ENCODE data around the gene PLCD3. TPM values are rescaled to one million over a fixed set of nuclear protein-coding genes. Genes with fewer than 3 reads are reported as not detected.

Gene PLCD3
- total RNA-seq = 2.4 and 4.3 TPM in 2 replicates

- intact Hi-C loops (cut with micrococcal nuclease) = loop anchor here (2.0 kb wide), 1 partner anchor 35 kb away; no protein-coding TSS in a partner anchor
- no peak for DNase-seq (ENCODE audit: low spot score)
- Mint-ChIP-seq H3K9me3 (no peaks in the 10 kb centered on the region), H3K27ac (peak within 1 kb of the TSS; percentile 81), H3K4me1 (ENCODE audit: low read depth) (peaks cover 15% of the 10 kb centered on the region), H3K36me3 (ENCODE audit: low read depth) (no peaks in the 10 kb centered on the region), H3K4me3 (peak within 1 kb of the TSS; percentile 91), H3K27me3 (ENCODE audit: insufficient read depth) (peaks cover 6% of the 10 kb centered on the region)
Measured at GRCh38 chr17:45132320-45132571, at the start of gene PLCD3. Gene PLCD3 (minus strand): TSS chr17:45132515. CDS start chr17:45132410, 105 bp downstream.

DNA sequence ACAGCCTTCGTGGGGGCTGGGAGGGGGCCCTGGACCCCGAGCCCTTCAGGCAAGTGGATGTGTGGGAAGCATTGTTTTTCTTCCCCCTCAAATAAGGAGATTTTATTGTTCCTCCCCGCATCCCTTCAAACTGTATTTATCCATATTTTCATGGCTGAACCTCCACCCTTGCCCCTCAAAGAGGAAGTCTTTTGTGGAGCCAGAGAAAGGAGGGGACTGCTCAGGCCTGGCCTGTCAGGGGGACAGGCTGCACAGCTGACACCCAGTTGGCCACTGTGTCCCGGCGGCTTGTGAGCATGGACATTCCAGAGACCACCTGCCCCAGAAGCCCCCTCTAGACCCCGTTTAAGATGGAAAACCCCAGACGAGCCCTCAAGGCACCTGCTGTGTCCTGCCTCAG, 45.2 kb upstream of the PLCD3 start:
- H3K4me3 Mint-ChIP-seq = no peak overlapping the region
- H3K27me3 Mint-ChIP-seq (ENCODE audit: insufficient read depth) = peaks cover 1% of the 10 kb centered on the region
- peaks cover 7% of the 10 kb centered on the region for H3K4me1 Mint-ChIP-seq (ENCODE audit: low read depth)
- intact Hi-C loops (cut with micrococcal nuclease) = no loop called here
- H3K27ac Mint-ChIP-seq = no peak overlapping the region
- H3K9me3 Mint-ChIP-seq = no peaks in the 10 kb centered on the region
- no peak for DNase-seq (ENCODE audit: low spot score)
- no peaks in the 10 kb centered on the region for H3K36me3 Mint-ChIP-seq (ENCODE audit: low read depth)

GRCh38 chr17:45175759-45176115, 43.4 kb upstream of the PLCD3 start:
- intact Hi-C loops (cut with micrococcal nuclease) = no loop called here
- no peak overlapping the region for H3K27ac Mint-ChIP-seq
- H3K9me3 Mint-ChIP-seq = no peaks in the 10 kb centered on the region
- peaks cover 1% of the 10 kb centered on the region for H3K27me3 Mint-ChIP-seq (ENCODE audit: insufficient read depth)
- H3K4me1 Mint-ChIP-seq (ENCODE audit: low read depth) = peaks cover 18% of the 10 kb centered on the region
- no peaks in the 10 kb centered on the region for H3K36me3 Mint-ChIP-seq (ENCODE audit: low read depth)
- no peak overlapping the region for H3K4me3 Mint-ChIP-seq
- no peak for DNase-seq (ENCODE audit: low spot score)

DNA sequence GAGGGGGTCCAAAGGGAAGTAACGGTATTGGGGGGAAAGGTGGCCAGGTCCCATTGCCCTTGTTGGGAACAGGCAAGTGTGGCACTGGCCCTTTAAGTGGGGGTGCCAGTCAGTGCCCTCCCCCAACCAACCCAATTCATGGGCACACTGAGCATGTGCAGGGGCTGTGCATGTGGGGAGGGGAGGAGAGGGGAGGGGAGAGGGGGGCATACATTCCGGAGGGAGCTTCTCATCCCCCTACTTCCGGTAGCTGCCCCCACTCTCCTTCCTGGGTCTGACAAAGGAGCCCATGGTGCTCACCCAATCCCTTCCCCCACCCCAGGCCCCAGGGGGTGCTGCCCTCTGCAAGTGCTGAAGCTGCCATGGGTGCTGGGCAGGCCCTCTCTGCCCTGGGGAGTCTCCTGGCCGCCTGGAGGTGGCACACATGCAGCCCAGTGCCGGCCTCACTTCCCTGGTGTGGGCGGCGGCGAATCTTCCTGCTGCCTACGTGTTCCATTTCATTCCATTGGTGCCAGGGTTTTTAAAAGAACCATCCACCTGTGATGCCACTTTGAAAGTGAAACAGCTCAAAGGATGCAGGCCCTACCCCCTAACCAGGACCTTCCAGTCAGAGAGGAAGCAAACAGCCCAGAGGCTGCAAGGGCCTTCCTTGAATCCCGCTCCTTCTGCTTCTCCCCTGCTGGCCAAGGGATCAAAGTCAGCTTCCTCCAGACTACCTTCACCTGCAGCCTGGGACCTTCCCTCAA, 40.4 kb upstream of the PLCD3 start:
- H3K27ac Mint-ChIP-seq = peak overlapping the region; percentile 94
- H3K36me3 Mint-ChIP-seq (ENCODE audit: low read depth) = no peaks in the 10 kb centered on the region

DNA sequence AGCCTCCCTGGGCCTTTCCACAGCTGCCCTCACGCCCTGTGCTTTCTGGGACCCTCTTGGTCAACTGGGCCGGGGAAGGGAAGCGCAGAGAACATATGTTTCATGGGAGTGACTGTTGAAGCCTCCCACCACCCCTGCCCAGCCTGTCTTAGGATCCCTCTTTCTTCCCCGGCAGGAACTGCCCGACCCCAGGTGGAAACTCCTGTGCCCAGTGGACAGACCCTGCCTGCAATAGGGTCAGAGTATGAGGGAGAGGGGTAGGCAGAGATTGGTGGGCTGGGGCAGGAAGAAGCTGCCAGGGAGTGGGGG, 39.9 kb upstream of the PLCD3 start:
- H3K4me3 Mint-ChIP-seq = no peak overlapping the region
- H3K36me3 Mint-ChIP-seq (ENCODE audit: low read depth) = no peaks in the 10 kb centered on the region
- no peaks in the 10 kb centered on the region for H3K9me3 Mint-ChIP-seq
- H3K27ac Mint-ChIP-seq = peak overlapping the region; percentile 18
- DNase-seq (ENCODE audit: low spot score) = no peak
- H3K4me1 Mint-ChIP-seq (ENCODE audit: low read depth) = peaks cover 22% of the 10 kb centered on the region
- H3K27me3 Mint-ChIP-seq (ENCODE audit: insufficient read depth) = no peaks in the 10 kb centered on the region
- intact Hi-C loops (cut with micrococcal nuclease) = loop anchor here (1.0 kb wide), 1 partner anchor 11 kb away; the partner anchor contains the start of gene HEXIM2

More for the DNA sequence above, 40.4 kb upstream of the PLCD3 start:
- Mint-ChIP-seq H3K4me3 (peak overlapping the region; percentile 75), H3K9me3 (no peaks in the 10 kb centered on the region), H3K27me3 (ENCODE audit: insufficient read depth) (no peaks in the 10 kb centered on the region), H3K4me1 (ENCODE audit: low read depth) (peaks cover 22% of the 10 kb centered on the region)
- DNase-seq (ENCODE audit: low spot score) = peak; percentile 28
- intact Hi-C loops (cut with micrococcal nuclease) = loop anchor here (1.0 kb wide), 2 partner anchors 11 to 22 kb away; partner anchors contain the start of gene HEXIM2

GRCh38 chr17:45171338-45172231, 39.3 kb upstream of the PLCD3 start:
- intact Hi-C loops (cut with micrococcal nuclease) = loop anchor here (1.0 kb wide), 1 partner anchor 10 kb away; the partner anchor contains the start of gene HEXIM2
- peak overlapping the region; percentile 68 for H3K27ac Mint-ChIP-seq
- no peak overlapping the region for H3K4me3 Mint-ChIP-seq
- DNase-seq (ENCODE audit: low spot score) = no peak
- no peaks in the 10 kb centered on the region for H3K9me3 Mint-ChIP-seq
- H3K36me3 Mint-ChIP-seq (ENCODE audit: low read depth) = no peaks in the 10 kb centered on the region
- H3K27me3 Mint-ChIP-seq (ENCODE audit: insufficient read depth) = no peaks in the 10 kb centered on the region
- peaks cover 22% of the 10 kb centered on the region for H3K4me1 Mint-ChIP-seq (ENCODE audit: low read depth)

DNA sequence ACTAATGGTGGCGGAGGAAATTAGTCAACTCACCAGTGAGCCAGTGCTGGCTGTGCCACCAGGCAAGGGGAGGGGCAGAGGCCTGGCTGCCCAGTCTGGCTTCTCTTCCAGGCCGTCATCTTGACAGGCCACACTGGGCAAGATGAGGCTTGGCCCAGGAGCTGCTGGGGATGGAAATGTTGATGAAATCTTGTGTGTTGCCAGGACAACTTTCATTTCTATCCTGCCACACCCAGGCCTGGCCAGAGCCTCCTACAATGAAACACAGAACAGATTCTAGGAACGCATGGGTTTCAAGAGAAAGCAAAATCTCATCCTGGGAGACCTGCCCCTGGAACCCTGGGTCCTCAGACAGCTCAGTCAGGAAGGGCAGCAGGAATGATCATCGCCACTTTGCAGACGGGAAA, 38.6 kb upstream of the PLCD3 start:
- peaks cover 22% of the 10 kb centered on the region for H3K4me1 Mint-ChIP-seq (ENCODE audit: low read depth)

GRCh38 chr17:45170280-45170930, 38.1 kb upstream of the PLCD3 start:
- Mint-ChIP-seq H3K4me3 (no peak overlapping the region), H3K27ac (peak overlapping the region; percentile 63), H3K36me3 (ENCODE audit: low read depth) (no peaks in the 10 kb centered on the region), H3K9me3 (no peaks in the 10 kb centered on the region), H3K27me3 (ENCODE audit: insufficient read depth) (no peaks in the 10 kb centered on the region), H3K4me1 (ENCODE audit: low read depth) (peaks cover 23% of the 10 kb centered on the region)
- no peak for DNase-seq (ENCODE audit: low spot score)
- intact Hi-C loops (cut with micrococcal nuclease) = no loop called here

More for the DNA sequence above, 38.6 kb upstream of the PLCD3 start:
- H3K4me3 Mint-ChIP-seq = no peak overlapping the region
- H3K9me3 Mint-ChIP-seq = no peaks in the 10 kb centered on the region
- H3K27ac Mint-ChIP-seq = peak overlapping the region; percentile 63
- H3K27me3 Mint-ChIP-seq (ENCODE audit: insufficient read depth) = no peaks in the 10 kb centered on the region
- DNase-seq (ENCODE audit: low spot score) = no peak
- intact Hi-C loops (cut with micrococcal nuclease) = no loop called here
- H3K36me3 Mint-ChIP-seq (ENCODE audit: low read depth) = no peaks in the 10 kb centered on the region

DNA sequence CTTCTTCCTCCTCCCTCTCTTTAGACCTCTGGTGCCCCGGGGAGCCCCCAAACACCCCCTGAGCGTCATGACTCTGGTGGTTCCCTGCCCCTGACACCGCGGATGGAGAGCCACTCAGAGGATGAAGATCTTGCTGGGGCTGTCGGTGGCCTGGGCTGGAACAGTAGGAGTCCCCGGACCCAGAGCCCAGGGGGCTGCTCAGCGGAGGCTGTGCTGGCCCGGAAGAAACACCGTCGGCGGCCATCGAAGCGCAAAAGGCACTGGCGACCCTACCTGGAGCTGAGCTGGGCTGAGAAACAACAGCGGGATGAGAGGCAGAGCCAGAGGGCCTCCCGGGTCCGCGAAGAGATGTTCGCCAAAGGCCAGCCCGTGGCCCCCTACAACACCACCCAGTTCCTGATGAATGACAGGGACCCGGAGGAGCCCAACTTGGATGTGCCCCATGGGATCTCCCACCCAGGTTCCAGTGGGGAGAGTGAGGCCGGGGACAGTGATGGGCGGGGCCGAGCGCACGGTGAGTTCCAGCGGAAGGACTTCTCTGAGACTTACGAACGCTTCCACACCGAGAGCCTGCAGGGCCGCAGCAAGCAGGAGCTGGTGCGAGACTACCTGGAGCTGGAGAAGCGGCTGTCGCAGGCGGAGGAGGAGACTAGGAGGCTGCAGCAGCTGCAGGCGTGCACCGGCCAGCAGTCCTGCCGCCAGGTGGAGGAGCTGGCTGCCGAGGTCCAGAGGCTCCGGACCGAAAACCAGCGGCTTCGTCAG, 36.9 kb upstream of the PLCD3 start:
- H3K27me3 Mint-ChIP-seq (ENCODE audit: insufficient read depth) = no peaks in the 10 kb centered on the region
- H3K4me1 Mint-ChIP-seq (ENCODE audit: low read depth) = peaks cover 28% of the 10 kb centered on the region
- DNase-seq (ENCODE audit: low spot score) = no peak
- intact Hi-C loops (cut with micrococcal nuclease) = no loop called here
- no peak overlapping the region for H3K27ac Mint-ChIP-seq
- H3K4me3 Mint-ChIP-seq = no peak overlapping the region
- H3K36me3 Mint-ChIP-seq (ENCODE audit: low read depth) = no peaks in the 10 kb centered on the region
- no peaks in the 10 kb centered on the region for H3K9me3 Mint-ChIP-seq

DNA sequence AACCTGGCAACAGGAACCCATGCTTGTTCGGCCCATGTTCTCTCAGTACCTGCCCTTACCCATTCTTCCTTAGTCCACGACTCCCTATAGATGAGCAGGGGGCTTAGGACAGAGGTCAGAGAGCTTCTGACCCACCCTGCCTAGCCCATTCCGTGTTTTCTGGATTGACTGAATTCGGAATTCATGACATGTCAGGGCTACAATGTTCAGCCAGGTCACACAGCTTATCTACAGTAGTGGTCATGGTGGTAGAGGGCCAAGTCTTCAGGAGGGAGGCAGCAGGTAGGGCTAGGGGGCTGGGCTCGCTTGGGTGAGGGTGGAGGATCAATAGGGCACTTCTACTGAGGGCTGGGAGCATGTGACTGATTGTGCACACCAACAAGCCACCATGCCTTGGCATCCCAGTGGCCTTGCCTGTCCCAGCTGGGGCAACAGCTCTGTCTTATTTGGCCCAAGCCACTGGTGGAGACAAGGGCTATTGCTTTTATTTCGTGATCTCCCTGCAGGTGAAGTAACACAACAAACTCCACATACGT, 32.5 kb upstream of the PLCD3 start:
- H3K4me1 Mint-ChIP-seq (ENCODE audit: low read depth) = peaks cover 19% of the 10 kb centered on the region
- H3K4me3 Mint-ChIP-seq = no peak overlapping the region
- DNase-seq (ENCODE audit: low spot score) = no peak
- no peaks in the 10 kb centered on the region for H3K9me3 Mint-ChIP-seq
- H3K27ac Mint-ChIP-seq = peak overlapping the region; percentile 4
- intact Hi-C loops (cut with micrococcal nuclease) = no loop called here
- H3K27me3 Mint-ChIP-seq (ENCODE audit: insufficient read depth) = no peaks in the 10 kb centered on the region
- peaks cover 4% of the 10 kb centered on the region for H3K36me3 Mint-ChIP-seq (ENCODE audit: low read depth)

DNA sequence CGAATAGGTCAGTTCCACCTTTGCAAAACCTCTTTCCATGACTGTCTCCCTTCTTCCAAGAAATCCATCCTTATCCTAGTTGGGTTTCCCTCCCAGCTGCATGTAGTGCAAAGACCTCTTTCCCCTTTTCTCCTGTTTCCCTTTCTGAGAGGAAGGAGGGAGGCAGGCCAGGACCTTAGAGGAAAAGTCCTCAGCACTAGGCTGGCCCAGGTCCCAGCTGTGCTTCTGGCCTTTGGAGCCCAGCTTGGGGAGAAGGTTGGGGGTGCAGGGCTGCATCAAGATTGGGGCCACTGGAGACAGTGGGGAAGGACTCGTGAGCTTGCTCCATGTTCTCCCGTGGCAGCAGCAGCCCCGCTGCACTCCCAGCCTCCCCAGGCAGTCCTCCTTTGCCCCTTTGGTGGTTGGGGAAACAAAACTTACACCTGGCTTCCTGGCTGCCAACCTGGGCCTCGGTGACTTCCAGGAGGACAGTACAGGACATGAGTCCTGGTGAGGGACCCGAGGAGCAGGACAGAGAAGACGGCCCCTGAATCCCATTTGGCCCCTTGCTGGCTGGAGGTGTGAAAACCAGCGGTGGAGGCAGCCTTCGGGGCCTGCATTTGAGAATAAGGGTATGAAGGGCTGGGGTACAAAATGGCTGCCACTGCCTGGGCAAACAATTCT, 29.8 kb upstream of the PLCD3 start:
- intact Hi-C loops (cut with micrococcal nuclease) = no loop called here
- peak overlapping the region; percentile 98 for H3K4me3 Mint-ChIP-seq

More for the DNA sequence above, 29.8 kb upstream of the PLCD3 start:
- Mint-ChIP-seq H3K27ac (peak overlapping the region; percentile 93), H3K36me3 (ENCODE audit: low read depth) (peaks cover 14% of the 10 kb centered on the region), H3K27me3 (ENCODE audit: insufficient read depth) (no peaks in the 10 kb centered on the region), H3K4me1 (ENCODE audit: low read depth) (peaks cover 30% of the 10 kb centered on the region), H3K9me3 (no peaks in the 10 kb centered on the region)
- DNase-seq (ENCODE audit: low spot score) = no peak

Data from activated T-helper 1 cell treated with anti-CD3 and anti-CD28 coated beads, Interleukin-12 subunit alpha, Interleukin-12 subunit beta, Interleukin-2, Interleukin-4 antibody, amounts not matched to agents 30 ng/mL and 10 ng/mL and 1 ng/mL, durations not matched to agents 14 hours and 24 hours and 36 hours (primary cell).